Smooth muscle cell of the brain vasculature (primary cell): ENCODE measurements around the gene SYNGAP1.

Source experiments
- DNase-seq: peaks from one replicate; pipeline ENCODE4 v3.0.0-alpha.2; 2012; ENCODE audit warnings: low read depth, low spot score

The SYNGAP1 gene

DNA sequence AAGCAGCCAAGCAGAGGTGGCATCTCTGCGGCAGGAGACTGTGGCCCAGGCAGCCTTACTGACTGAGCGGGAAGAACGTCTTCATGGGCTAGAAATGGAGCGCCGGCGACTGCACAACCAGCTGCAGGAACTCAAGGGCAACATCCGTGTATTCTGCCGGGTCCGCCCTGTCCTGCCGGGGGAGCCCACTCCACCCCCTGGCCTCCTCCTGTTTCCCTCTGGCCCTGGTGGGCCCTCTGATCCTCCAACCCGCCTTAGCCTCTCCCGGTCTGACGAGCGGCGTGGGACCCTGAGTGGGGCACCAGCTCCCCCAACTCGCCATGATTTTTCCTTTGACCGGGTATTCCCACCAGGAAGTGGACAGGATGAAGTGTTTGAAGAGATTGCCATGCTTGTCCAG is 15.0 kb upstream of the SYNGAP1 start:
- no peak for DNase-seq

DNA sequence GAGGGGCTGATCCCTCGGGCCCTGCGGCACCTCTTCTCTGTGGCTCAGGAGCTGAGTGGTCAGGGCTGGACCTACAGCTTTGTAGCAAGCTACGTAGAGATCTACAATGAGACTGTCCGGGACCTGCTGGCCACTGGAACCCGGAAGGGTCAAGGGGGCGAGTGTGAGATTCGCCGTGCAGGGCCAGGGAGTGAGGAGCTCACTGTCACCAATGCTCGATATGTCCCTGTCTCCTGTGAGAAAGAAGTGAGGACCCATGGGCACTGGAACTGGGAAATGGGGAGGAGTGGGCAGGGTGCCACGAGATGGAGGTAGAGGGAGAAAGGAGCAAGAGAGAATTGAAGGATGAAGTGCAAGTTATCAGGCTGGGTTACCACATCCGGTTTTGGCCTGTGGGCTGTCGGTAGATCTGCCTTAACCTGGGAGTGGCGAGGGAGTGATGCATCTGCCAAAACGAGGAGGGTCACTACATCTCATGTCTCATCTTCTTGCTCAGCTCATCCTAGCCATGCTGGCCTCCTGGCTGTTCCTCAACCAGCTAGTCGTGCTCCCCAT is 14.4 kb upstream of the SYNGAP1 start:
- no peak for DNase-seq

DNA sequence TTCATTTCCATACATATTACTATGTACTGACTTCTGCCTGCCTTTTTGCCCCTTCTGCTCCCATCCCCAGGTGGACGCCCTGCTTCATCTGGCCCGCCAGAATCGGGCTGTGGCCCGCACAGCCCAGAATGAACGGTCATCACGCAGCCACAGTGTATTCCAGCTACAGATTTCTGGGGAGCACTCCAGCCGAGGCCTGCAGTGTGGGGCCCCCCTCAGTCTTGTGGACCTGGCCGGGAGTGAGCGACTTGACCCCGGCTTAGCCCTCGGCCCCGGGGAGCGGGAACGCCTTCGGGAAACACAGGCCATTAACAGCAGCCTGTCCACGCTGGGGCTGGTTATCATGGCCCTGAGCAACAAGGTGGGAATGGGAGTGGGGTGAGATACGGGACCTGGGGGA is 13.7 kb upstream of the SYNGAP1 start:
- DNase-seq: no peak

DNA sequence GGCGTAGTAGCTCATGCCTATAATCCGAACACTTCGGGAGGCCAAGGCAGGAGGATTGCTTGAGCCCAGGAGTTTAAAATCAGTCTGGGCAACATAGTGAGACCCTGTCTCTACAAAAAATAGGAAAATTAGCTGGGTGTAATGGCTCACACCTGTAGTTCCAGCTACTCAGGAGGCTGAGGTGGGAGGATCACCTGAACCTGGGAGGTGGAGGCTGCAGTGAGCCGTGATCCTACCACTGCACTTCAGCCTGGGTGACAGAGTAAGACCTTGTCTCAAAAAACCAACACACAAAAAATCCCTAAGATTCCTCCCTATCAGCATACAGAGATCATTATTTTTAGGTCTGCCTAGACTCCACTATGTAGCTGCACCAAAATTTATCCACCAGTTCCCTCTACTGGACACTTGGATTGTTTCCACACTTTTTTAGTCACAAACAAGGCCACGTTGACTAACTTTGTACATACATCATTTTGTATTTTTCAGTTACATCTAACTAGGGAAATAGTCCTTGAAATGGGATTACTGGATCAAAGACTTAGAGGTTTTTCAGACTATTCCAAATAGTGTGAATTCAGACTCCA is 12.6 kb upstream of the SYNGAP1 start:
- DNase-seq: no peak

DNA sequence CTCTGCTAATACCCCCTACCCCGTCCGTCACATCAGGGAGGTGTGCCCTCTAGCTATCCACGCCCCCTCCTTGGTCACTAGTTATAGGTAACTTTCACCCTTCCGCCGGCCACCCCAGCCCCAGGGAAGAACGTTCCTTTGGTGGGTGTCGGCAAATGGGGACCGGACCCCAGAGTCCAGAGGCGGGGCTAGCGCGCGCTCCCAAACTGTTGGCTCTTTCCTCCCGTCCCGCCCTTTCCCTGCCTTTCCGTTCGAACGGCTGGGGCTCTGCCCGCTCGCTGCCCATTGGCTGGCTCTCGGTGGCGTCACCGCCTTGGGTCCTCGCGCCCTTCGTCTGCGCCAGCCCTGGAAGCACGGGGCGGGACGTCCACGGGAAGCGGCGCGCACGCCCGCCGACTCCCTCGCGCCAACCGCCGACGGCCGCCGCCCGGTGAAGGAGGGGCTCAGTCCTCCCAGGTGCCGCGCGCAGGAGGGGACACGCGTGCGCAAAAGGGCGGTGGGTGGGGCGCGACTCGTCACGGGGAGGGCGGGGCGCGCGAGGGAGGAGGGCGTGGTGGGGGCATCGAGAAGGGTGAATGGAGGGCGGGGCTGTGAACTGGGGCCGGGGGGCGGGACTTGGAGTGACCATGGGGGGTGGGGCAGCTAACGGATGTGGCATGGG is 9.7 kb upstream of the SYNGAP1 start:
- DNase-seq: peak; percentile 95

DNA sequence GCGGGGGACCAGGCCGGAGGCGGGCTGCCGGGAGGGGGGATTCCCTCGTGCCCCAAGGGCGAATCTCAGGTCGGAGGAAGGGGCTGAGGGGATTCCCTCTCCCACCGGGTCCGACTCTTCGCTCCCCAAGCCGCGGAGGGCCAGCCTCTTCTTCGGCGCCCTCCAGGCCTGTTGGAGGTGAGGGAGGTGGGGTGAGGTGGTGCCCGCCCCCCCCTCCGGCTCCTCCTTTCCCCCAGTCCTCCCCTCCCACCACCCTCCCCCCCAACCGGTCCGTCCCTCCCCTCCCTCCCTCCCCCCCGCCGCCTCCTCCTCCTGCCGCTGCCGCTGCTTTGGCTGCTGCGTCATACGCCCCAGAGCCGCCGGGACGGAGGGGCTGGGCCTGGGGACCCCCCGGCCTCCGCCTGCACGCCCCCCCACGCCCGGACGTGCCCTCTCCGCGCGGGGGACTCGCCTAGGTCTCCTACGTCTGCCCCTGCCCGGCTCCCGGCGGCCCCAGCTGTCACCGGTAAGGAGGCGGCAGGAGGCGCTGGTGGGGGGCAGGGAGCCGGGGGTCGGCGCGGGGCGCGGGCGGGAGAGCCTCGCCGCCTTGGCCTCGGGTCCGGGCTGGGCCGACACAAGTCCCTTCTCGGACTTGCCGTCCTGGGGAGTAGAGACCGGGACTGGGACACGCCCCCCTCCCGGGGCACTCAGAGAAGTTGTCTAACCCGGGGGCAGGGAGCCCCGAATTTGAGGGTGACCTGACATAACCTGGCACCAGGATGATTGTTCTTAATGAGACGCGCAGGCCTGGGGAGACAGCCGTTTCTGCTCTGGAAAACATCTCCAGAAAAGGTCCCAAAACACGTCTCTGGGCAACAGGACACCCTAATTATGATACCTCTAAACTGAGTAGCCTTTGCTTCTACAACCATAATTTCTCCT is 8.9 kb upstream of the SYNGAP1 start, which contains the start of gene PHF1:
Gene PHF1, plus strand, starts transcription at position 304 of the 921 bp plus-strand sequence. CDS start 1,250 bp downstream, outside the sequence.
- DNase-seq: no peak

DNA sequence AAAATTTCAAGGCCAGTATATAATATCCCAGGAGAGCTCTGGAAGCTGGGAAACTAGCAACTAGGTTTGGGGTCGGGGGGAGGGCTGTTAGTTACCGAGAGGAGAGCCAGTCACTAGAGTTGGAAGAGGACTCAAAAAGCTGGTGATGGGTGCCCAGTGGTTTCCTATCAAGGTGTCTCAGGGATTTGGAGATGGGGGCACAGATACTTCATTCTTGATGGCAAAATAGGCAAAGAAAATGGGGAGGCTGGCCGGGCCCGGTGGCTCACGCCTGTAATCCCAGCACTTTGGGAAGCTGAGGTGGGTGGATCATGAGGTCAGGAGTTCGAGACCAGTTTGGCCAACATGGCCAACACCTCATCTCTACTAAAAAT is 8.2 kb upstream of the SYNGAP1 start:
- DNase-seq: no peak

DNA sequence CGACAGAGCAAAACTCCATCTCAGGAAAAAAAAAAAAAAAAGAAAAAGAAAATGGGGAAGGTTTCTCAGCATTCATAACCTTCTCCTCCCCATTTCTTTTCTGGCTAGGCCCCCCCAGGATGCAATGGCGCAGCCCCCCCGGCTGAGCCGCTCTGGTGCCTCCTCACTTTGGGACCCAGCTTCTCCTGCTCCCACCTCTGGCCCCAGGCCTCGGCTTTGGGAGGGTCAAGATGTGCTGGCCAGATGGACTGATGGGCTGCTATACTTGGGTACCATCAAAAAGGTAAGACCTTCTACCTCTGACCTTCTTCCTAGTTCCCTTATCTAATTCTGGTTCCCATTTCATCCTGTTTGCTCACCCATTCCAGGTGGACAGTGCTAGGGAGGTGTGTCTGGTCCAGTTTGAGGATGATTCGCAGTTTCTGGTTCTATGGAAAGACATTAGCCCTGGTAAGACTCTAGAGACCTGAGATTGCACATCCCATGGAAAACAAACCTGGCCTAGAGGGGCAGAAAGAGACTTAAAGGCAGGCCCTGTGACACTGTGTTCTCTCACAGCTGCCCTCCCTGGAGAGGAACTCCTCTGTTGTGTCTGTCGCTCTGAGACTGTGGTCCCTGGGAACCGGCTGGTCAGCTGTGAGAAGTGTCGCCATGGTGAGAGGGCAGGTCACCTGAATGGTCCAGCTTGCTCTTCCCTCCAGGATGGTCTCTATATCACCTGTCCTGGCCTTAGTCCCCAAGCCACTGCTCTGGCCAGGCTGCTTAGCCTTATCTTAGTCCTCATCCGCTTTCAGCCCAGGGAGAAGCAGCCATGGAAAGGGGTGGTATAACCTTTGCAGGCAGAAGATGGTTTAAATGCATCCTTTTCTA is 7.5 kb upstream of the SYNGAP1 start:
- DNase-seq: no peak

DNA sequence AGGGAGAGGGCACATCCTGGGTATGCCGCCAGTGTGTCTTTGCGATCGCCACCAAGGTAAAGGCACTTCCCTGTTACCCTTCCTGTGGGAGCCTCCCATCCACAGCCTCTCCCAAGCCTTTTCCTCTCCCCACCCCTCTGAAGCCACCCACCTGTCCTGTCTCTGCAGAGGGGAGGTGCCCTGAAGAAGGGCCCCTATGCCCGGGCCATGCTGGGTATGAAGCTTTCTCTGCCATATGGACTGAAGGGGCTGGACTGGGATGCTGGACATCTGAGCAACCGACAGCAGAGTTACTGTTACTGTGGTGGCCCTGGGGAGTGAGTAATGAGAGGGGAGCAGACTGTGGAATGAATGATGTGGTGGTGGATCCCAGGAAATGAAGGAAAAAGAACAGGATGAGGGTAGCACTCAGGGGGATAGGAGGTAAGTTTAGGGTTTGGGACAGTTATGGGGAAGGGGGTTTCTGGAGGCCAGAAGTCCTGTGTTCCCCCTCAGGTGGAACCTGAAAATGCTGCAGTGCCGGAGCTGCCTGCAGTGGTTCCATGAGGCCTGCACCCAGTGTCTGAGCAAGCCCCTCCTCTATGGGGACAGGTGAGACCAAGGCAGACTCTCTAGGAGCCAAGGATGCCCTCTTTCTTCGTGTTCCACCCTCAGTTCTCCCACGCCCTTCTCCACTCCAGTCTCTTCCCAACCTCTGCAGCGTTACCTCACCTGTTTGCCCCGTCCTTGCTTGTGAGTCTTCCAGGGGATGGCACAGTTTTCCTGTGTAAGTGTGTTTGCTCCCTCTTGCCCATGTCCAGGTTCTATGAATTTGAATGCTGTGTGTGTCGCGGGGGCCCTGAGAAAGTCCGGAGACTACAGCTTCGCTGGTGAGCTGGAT is 6.4 kb upstream of the SYNGAP1 start:
- no peak for DNase-seq

DNA sequence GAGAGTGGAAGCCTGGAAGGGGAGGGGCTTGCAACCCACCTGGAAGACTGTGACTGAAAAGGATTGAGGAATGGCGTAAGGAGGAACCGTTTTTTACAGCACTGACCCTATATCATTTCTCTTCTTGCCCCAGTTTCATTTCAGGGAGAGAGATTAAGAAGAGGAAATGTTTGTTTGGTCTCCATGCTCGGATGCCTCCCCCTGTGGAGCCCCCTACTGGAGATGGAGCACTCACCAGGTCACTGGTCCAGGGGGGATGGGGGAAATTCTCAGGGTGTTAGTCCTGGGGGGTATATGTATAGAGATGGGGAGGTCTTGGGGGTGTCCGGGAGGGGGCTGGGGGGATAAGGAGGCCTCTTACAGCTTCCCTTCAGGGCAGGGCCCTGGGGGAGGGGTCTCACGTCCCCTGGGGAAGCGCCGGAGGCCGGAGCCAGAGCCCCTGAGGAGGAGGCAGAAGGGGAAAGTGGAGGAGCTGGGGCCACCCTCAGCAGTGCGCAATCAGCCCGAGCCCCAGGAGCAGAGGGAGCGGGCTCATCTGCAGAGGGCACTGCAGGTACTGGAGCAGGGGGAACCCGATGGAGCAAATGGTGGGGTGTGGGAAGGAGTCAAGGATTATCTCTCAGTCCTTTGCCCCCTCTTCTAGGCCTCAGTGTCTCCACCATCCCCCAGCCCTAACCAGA is 5.1 kb upstream of the SYNGAP1 start:
- no peak for DNase-seq

DNA sequence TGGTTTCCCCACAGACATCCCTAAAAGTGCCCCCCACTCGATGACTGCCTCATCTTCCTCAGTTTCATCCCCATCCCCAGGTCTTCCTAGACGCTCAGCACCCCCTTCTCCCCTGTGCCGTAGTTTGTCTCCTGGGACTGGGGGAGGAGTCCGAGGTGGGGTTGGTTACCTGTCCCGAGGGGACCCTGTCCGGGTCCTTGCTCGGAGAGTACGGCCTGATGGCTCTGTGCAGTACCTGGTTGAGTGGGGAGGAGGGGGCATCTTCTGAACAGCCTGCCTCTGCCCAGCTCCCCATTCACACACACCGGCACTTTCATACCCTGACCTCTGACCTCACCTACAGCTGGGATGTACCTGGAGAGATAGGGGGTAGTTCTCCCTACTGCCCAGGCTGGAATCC is 4.0 kb upstream of the SYNGAP1 start:
- no peak for DNase-seq

DNA sequence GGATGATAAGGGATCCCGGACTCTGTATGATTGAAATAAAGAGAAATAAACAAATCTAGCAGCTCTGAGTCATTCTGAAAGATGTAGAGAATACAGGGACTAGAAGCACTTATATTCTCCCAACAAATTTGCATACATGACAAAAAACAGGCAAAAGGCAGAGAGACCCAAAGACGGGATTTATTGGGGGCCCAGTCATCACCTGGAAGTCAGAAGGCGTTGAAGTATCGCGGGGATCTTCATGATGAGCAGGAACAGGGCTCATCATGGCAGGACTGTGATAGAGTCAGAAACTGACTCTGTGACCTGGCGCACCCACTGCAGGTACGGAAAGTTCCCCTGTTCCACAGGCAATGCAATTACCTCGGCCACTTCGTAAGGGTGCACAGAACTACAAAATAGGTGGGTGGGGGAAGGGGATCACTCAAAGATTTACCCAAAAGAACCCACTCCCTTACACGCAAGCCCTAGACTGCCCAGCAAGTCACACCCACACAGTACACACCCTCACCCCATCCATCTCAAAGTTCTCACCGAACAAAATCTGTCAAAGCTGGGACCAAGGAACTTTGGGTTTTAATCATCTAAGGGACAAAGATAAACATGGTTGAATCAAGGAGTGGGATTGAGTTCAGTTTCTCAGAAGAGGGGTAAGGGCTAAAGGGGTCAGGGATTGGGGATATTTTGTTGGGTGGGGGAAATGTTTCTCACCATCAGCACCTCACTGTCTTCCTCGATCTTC is 3.3 kb upstream of the SYNGAP1 start:
- DNase-seq: no peak

DNA sequence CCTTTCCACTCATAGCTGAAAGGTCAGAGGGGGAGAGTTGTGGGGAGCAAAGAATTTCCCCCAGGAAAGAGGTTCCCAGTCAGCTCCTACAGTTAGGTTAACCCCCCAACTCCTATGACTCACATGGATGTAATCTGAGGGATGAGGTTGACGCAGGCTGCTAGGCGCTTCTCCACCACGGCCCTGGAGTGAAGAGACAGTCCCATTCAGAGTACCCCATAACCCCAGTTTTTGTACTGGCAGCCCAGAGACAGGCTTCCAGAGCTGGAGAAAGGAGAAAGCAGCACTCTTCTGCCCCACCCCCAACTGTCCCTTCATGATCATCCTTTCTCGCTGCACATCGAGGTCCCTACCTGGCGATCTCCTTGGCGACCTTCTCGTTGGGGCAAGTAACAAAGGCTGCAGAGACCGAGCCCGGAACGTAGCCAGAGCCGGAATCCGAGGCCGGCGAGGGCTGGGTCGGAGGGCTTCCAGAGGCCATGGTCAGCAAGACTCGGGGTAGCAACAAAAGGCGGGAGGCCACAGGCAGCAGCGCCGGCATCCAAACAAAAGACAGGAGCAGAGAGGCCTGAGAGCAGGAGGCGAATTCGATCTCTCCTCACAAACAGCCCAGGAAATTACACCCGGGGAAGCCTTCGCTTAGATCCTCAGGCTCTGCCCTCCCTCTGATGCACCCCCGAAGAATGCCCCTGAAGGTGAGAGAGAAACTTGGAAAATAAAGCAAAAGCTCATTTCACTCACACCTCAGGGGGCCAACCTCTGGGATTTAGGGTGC is 2.5 kb upstream of the SYNGAP1 start:
- no peak for DNase-seq

DNA sequence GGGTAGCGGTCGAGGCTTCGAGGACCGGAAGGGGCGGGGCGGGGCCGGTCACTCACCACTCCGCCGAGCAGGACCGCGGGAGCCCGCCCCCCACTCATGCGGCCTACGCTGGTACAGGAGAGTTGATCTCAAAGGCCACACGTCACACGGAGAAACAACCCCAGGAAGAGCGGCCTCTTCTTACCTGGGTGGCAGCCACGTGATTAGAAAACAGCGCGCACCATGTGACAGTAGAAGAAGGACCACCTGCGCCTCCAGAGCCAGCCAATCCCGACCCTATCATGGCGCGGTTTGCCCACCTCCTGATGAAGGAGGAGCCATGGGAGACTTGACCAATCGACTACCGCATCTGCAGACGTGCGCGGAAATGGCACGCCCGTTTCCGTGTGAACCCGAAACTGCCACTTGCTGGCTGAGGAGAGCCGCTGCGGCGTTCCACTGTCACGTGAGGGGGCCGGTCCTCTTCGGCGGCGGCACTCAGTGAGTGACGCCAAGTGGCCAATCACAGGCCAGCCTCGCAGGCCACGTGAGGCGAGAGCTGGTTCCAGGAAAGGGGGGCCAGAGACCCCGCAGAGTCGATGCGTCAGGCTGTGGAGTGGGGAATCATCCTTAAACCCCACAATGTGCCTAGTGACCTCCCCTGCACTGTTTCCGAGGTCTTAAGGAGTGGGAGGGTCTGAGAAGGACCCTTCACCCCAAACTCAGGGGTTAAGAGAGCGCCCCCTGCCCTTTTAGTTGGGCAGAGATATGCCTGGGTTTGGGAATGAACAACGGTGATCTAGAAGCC is 1.8 kb upstream of the SYNGAP1 start, which contains the start of gene CUTA:
Gene CUTA, minus strand, starts transcription at position 205 of the 787 bp plus-strand sequence. Its CDS starts 107 bp downstream, at position 98.
- DNase-seq: peak; percentile 99

DNA sequence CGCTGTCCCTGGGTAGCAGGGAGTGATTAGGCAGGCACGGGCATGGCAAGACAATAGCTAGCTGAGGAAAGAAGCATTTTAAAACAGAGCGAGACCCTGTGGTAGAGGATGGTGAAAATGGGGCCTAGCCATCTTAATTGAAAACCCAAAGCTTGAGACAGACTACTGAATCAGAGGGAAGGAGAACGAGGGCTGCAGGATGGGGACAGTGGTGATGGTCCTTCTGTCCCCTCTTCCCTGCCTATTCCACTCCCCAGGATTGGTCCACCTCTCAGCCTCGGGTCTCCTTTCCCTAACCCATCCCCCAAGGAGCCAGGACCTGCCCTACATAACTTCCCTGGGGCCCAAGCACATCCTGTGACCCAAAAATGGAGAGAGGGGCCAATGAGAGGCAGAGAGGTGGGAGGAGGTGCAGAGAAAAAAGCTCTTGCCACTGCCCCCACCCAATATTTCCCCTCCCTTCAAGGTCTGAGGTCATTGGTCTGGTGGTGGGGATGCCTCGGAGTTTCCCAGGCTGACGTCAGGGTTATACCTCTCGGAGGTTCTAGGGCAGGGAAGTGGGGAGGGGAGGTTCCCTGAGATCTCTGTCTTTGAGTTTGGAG is 1.1 kb upstream of the SYNGAP1 start:
- no peak for DNase-seq

DNA sequence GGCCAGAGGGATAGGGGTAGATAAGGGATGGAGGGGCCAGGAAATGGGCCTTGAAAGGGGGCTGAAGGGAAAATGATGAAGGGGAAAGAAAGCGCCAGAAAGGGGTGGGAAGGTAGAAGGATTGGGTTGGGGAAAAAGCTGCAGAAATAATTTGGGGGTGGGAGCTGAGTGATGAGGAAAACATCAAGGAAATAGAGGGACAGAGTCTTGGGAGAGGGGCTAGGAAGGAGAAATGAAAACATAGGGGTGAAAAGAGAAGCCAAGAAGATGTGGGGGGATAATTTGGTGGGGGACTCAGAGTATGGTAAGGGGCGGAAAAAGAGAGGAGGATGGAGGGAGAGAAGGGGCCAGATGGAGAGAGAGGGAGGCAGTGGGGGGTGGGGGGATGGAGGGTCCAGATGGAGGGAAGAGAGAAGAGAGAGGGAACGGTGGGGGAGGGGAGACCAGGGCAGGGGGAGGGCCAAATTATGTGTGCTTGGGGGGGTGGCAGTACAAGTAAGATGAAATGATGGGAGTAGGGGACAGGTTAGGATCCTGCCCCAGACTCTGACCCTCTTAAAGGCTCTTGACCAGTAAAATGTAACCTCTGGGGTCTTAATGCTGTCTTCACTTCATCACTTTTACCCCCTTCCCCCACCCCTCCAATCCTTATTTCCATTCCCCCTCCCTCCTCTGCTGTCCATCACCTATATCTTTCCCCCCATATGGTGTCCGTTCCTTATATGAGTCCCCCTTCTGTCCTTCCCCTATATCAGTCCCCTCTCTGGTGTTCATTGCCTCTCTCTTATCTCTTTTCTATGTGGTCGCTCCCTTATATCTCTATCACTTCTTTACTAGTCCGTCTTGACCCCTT is 852 bp downstream of the SYNGAP1 start:
- no peak for DNase-seq
